ENCODE results near the gene ATP8A1.

The ATP8A1 gene

GRCh38 chr4:42364266-42365053 lies 292.4 kb downstream of the ATP8A1 start:
- DNase-seq (ENCODE audit: low read depth in 2 of 2) = no peak

- no peak for DNase-seq (ENCODE audit: low read depth in 2 of 2)
Measured at GRCh38 chr4:42363614-42364013, 293.3 kb downstream of the ATP8A1 start.

DNA sequence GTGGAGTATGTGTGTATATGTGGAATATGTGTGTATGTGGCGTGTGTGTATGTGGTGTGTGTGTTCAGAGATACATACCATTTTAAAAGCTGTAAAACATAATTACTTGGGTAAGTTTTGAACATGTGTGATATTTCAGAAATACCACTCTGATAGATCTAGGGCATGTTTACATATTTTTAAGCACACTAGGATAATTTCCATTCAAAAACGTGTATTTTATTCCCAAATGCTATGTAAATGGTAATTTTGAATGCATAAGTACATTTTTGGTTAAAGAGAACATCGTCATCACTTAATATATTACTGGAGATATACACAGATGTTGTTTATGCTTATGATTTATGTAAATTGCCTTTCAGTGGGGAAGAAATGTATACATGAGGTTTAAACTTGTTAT lies 294.3 kb downstream of the ATP8A1 start:
- no peak for DNase-seq (ENCODE audit: low read depth in 2 of 2)

GRCh38 chr4:42361456-42361855 lies 295.4 kb downstream of the ATP8A1 start:
- DNase-seq (ENCODE audit: low read depth in 2 of 2) = no peak

GRCh38 chr4:42360256-42360669 lies 296.6 kb downstream of the ATP8A1 start:
- DNase-seq (ENCODE audit: low read depth in 2 of 2) = no peak

DNA sequence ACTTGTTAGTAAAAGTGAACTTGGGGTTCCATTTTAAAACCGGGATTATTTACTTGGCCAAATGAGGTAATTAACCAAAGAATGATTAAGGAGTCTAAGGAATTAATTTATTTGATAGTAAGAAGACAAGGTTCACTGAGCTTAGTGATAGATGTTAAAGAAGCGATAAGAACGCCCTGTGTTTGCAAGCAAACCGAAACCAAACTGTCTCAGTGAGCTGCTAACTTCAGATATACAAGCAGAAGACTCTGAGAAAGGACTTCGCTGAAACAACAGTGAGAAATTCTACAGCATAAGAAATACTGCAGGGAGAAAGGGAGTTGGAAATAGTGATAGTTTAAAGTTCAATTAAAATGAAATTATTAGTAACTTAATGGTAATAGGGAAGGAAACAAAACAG lies 297.2 kb downstream of the ATP8A1 start:
- DNase-seq (ENCODE audit: low read depth in 2 of 2) = no peak
